GM12878 (cell line): Measurements from ENCODE around the gene TFCP2L1.

ENCODE experiments used
- CREM ChIP-seq: IDR thresholded peaks from 2 replicates; pipeline ENCODE4 v1.6.1; 2014; ENCODE audit warnings: antibody characterized with exemption, low read depth
- EP300 ChIP-seq, 2 experiments: fragments of 150-350 bp in 1 of 2; IDR thresholded peaks; 2 replicates each; pipeline ENCODE4 v1.6.1; 2011 to 2012; ENCODE audit warnings: low read depth in 2 of 2, low read length in 2 of 2, borderline replicate concordance in 1 of 2, improper control_type of control experiment in 1 of 2, inconsistent platforms in 1 of 2; ENCODE audit not compliant: control insufficient read depth in 1 of 2
- FOXK2 ChIP-seq: fragments of 450-650 bp; IDR thresholded peaks from 2 replicates; pipeline ENCODE4 v1.6.1; 2017; ENCODE audit warnings: mild to moderate bottlenecking, moderate library complexity
- HDGF ChIP-seq: fragments of 450-650 bp; IDR thresholded peaks from 2 replicates; pipeline ENCODE4 v1.6.1; 2016; ENCODE audit warnings: antibody characterized with exemption
- POLR2A ChIP-seq: IDR thresholded peaks from 2 replicates; pipeline ENCODE4 v1.6.1; 2011; ENCODE audit warnings: low read depth, mild to moderate bottlenecking, low read length
- POLR2AphosphoS5 ChIP-seq: IDR thresholded peaks from 2 replicates; pipeline ENCODE4 v1.6.1; 2011; ENCODE audit warnings: mild to moderate bottlenecking, low read length, inconsistent platforms
- SUPT20H ChIP-seq: IDR thresholded peaks from 2 replicates; pipeline ENCODE4 v1.6.1; 2011; ENCODE audit warnings: low read depth, mild to moderate bottlenecking, low read length, moderate library complexity, borderline replicate concordance; ENCODE audit not compliant: control insufficient read depth
- TF ChIP-seq, protein P1 (sequence below), 3 experiments: IDR thresholded peaks in 2 of 3; conservative IDR thresholded peaks in 1 of 3; 2 replicates each; pipeline ENCODE4 v1.5.1; 2011; ENCODE audit warnings: low read depth in 3 of 3, low read length in 3 of 3, mild to moderate bottlenecking in 3 of 3, control low read depth in 2 of 3, moderate library complexity in 2 of 3, inconsistent platforms in 1 of 3, mixed read lengths in 1 of 3; ENCODE audit not compliant: control insufficient read depth in 2 of 3, insufficient read depth in 1 of 3; ENCODE audit errors: extremely low read depth in 1 of 3
- TF ChIP-seq, protein P2 (sequence below): IDR thresholded peaks from 2 replicates; pipeline ENCODE4 v1.6.1; 2012; ENCODE audit warnings: low read depth, low read length, improper control_type of control experiment
- TF ChIP-seq, protein P3 (sequence below): fragments of 450-650 bp; IDR thresholded peaks from 2 replicates; pipeline ENCODE4 v1.6.1; 2017; ENCODE audit warnings: mild to moderate bottlenecking
- TF ChIP-seq, protein P4 (sequence below): IDR thresholded peaks from 2 replicates; pipeline ENCODE4 v1.6.1; 2011; ENCODE audit warnings: low read depth, low read length, improper control_type of control experiment, borderline replicate concordance

DNA sequence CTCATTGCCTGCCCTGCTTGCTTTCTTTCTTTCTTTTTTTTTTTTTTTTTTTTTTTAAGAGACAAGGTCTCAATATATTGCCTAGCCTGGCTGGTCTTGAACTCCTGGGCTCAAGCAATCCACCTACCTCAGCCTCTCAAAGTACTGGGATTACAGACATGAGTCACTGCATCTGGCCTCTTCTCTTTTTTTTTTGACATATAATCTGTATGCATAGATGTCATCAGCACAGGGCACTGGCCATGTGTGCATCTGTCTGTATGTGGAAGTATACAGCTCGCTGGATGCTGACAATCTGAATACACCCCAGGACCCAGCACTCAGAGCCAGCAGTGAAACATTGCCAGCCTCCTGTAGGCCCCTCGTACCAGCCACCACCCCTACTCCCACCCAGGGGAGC lies 49.5 kb downstream of the TFCP2L1 start:
- TF ChIP-seq CREM (no peak), FOXK2 (no peak), POLR2AphosphoS5 (no peak), EP300 (IDR thresholded peaks at IDR 0.05; ENCODE audit: borderline replicate concordance in 1 of 2, control insufficient read depth in 1 of 2, low read depth in 2 of 2, low read length in 2 of 2) (no peak), SUPT20H (no peak), POLR2A (no peak), HDGF (no peak)
- TF ChIP-seq, protein P1, sequence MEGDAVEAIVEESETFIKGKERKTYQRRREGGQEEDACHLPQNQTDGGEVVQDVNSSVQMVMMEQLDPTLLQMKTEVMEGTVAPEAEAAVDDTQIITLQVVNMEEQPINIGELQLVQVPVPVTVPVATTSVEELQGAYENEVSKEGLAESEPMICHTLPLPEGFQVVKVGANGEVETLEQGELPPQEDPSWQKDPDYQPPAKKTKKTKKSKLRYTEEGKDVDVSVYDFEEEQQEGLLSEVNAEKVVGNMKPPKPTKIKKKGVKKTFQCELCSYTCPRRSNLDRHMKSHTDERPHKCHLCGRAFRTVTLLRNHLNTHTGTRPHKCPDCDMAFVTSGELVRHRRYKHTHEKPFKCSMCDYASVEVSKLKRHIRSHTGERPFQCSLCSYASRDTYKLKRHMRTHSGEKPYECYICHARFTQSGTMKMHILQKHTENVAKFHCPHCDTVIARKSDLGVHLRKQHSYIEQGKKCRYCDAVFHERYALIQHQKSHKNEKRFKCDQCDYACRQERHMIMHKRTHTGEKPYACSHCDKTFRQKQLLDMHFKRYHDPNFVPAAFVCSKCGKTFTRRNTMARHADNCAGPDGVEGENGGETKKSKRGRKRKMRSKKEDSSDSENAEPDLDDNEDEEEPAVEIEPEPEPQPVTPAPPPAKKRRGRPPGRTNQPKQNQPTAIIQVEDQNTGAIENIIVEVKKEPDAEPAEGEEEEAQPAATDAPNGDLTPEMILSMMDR (IDR thresholded peaks at IDR 0.05 in 2 of 3, conservative IDR thresholded peaks at IDR 0.05 in 1 of 3; ENCODE audit: control insufficient read depth in 2 of 3, extremely low read depth in 1 of 3, insufficient read depth in 1 of 3, low read depth in 3 of 3, low read length in 3 of 3), result no peak
- TF ChIP-seq, protein P2, sequence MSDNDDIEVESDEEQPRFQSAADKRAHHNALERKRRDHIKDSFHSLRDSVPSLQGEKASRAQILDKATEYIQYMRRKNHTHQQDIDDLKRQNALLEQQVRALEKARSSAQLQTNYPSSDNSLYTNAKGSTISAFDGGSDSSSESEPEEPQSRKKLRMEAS, result no peak
- TF ChIP-seq, protein P3, sequence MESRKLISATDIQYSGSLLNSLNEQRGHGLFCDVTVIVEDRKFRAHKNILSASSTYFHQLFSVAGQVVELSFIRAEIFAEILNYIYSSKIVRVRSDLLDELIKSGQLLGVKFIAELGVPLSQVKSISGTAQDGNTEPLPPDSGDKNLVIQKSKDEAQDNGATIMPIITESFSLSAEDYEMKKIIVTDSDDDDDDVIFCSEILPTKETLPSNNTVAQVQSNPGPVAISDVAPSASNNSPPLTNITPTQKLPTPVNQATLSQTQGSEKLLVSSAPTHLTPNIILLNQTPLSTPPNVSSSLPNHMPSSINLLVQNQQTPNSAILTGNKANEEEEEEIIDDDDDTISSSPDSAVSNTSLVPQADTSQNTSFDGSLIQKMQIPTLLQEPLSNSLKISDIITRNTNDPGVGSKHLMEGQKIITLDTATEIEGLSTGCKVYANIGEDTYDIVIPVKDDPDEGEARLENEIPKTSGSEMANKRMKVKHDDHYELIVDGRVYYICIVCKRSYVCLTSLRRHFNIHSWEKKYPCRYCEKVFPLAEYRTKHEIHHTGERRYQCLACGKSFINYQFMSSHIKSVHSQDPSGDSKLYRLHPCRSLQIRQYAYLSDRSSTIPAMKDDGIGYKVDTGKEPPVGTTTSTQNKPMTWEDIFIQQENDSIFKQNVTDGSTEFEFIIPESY, result no peak
- TF ChIP-seq, protein P4, sequence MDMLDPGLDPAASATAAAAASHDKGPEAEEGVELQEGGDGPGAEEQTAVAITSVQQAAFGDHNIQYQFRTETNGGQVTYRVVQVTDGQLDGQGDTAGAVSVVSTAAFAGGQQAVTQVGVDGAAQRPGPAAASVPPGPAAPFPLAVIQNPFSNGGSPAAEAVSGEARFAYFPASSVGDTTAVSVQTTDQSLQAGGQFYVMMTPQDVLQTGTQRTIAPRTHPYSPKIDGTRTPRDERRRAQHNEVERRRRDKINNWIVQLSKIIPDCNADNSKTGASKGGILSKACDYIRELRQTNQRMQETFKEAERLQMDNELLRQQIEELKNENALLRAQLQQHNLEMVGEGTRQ, result no peak
